GM12891 (cell line): ENCODE measurements around the gene JUNB.
"Not testable (repeated sequence)": the region's sequence is repeated elsewhere in the genome, so short reads cannot be mapped to it uniquely, and the experiment has no call there.

ENCODE experiments used
- PAX5 ChIP-seq: IDR thresholded peaks from 2 replicates; pipeline ENCODE4 v1.6.1; 2011; ENCODE audit warnings: low read length, moderate library complexity, mild to moderate bottlenecking; ENCODE audit not compliant: insufficient read depth, severe bottlenecking
- POLR2A ChIP-seq: IDR thresholded peaks from 2 replicates; pipeline ENCODE4 v1.6.1; 2011; ENCODE audit warnings: low read depth, low read length, control low read depth
- POLR2AphosphoS5 ChIP-seq: IDR thresholded peaks from 2 replicates; pipeline ENCODE4 v1.6.1; 2011; ENCODE audit warnings: low read depth, low read length, control low read depth
- POU2F2 ChIP-seq: IDR thresholded peaks from 2 replicates; pipeline ENCODE4 v1.6.1; 2011; ENCODE audit warnings: low read depth, mild to moderate bottlenecking, control low read depth, low read length, moderate library complexity
- SPI1 ChIP-seq: IDR thresholded peaks from 2 replicates; pipeline ENCODE4 v1.6.1; 2011; ENCODE audit warnings: low read depth, low read length, control low read depth
- TAF1 ChIP-seq: IDR thresholded peaks from 2 replicates; pipeline ENCODE4 v1.6.1; 2011; ENCODE audit warnings: low read depth, low read length, control low read depth

DNA sequence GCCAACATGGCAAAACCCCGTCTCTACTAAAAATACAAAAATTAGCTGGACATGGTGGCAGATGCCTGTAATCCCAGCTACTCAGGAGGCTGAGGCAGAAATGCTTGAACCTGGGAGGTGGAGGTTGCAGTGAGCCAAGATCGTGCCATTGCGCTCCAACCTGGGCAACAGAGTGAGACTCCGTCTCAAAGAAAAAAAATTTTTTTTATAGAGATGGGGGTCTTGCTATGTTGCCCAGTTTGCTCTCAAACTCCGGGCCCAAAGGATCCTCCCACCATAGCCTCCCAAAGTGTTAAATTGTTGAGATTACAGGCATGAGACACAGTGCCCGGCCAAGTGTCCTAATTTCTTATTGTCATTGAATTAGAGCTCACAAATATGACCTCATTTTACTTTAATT lies 25.9 kb downstream of the JUNB start:
- not testable (repeated sequence) for TF ChIP-seq TAF1, PAX5, POLR2A, POLR2AphosphoS5, SPI1, POU2F2
